Upper lobe of left lung (tissue), 4 donors: ENCODE measurements around the gene LRRC8D.

ENCODE experiments used
- POLR2AphosphoS5 ChIP-seq, 2 donors: sonication (generic); formaldehyde crosslinking; IDR thresholded peaks; one replicate each; pipeline ENCODE4 v1.5.1; 2017; ENCODE audit warnings: antibody characterized with exemption in 2 of 2
- TF ChIP-seq, protein P1 (sequence below), 6 experiments: fragments of 450-650 bp in 4 of 6; fragments of 200-600 bp in 2 of 6; sonication (generic) in 2 of 6; IDR thresholded peaks; one replicate each; pipeline ENCODE4 v1.5.1; 2016 to 2019; ENCODE audit warnings: antibody characterized with exemption in 6 of 6

DNA sequence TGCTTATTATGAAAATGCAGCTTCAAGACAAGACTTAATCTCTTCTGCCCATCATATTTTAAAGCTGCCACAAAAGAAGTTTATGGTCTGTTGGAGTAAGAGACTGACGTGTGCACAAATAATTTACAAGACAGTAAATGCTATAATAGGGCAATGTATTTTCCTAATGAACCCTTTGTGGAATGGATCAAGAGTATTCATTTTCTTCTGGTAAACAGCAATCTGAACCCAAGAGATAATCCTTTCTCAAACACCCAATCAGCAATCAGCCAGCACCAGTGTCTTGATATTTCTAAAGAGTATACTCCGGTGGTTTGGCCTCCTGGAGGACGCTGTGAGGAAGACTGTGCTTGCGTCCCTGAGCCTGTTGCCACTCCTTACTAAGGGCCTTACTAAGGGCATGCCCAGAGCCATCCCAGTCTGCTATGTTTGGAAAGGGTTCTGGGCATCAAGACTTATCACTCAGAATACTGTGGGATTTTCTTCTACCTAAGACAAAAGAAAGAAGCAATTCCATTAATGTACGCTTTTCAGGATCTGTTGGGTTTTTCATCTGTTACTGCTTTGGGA is 48.8 kb upstream of the LRRC8D start:
- TF ChIP-seq, protein P1, sequence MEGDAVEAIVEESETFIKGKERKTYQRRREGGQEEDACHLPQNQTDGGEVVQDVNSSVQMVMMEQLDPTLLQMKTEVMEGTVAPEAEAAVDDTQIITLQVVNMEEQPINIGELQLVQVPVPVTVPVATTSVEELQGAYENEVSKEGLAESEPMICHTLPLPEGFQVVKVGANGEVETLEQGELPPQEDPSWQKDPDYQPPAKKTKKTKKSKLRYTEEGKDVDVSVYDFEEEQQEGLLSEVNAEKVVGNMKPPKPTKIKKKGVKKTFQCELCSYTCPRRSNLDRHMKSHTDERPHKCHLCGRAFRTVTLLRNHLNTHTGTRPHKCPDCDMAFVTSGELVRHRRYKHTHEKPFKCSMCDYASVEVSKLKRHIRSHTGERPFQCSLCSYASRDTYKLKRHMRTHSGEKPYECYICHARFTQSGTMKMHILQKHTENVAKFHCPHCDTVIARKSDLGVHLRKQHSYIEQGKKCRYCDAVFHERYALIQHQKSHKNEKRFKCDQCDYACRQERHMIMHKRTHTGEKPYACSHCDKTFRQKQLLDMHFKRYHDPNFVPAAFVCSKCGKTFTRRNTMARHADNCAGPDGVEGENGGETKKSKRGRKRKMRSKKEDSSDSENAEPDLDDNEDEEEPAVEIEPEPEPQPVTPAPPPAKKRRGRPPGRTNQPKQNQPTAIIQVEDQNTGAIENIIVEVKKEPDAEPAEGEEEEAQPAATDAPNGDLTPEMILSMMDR (IDR thresholded peaks at IDR 0.05), result no peak
- TF ChIP-seq POLR2AphosphoS5 (IDR thresholded peaks at IDR 0.05), result no peak
